HEK293 (cell line): Measurements from ENCODE around the gene PAK6.
A peak's percentile ranks its signal among the peaks of the same experiment; 100 is the strongest.

Experiments
- BCL11A ChIP-seq: fragments of 450-650 bp; formaldehyde crosslinking; IDR thresholded peaks from 2 replicates; pipeline ENCODE4 v1.5.1; 2016; ENCODE audit warnings: low read depth, missing biosample characterization, missing genetic modification characterization
- IKZF3 ChIP-seq: fragments of 450-650 bp; IDR thresholded peaks from 2 replicates; pipeline ENCODE4 v1.5.0; 2018; ENCODE audit warnings: missing biosample characterization, mild to moderate bottlenecking, missing genetic modification characterization, moderate library complexity
- TCF7L2 ChIP-seq: IDR thresholded peaks from 2 replicates; pipeline ENCODE4 v1.6.1; 2011; ENCODE audit warnings: low read depth, mild to moderate bottlenecking, inconsistent platforms, low read length, moderate library complexity, borderline replicate concordance
- ZBTB17 ChIP-seq: fragments of 450-650 bp; formaldehyde crosslinking; IDR thresholded peaks from 2 replicates; pipeline ENCODE4 v1.5.1; 2016; ENCODE audit warnings: missing biosample characterization, missing genetic modification characterization
- ZBTB48 ChIP-seq: fragments of 450-650 bp; formaldehyde crosslinking; IDR thresholded peaks from 2 replicates; pipeline ENCODE4 v1.5.1; 2016; ENCODE audit warnings: missing biosample characterization, missing genetic modification characterization
- ZFHX2 ChIP-seq: fragments of 450-650 bp; formaldehyde crosslinking; conservative IDR thresholded peaks from 2 replicates; pipeline ENCODE4 v1.5.1; 2016; ENCODE audit warnings: missing biosample characterization, missing genetic modification characterization
- ZNF133 ChIP-seq: fragments of 450-650 bp; formaldehyde crosslinking; IDR thresholded peaks from 2 replicates; pipeline ENCODE4 v1.5.1; 2016; ENCODE audit warnings: missing biosample characterization, missing genetic modification characterization
- ZNF214 ChIP-seq: fragments of 450-650 bp; formaldehyde crosslinking; IDR thresholded peaks from 2 replicates; pipeline ENCODE4 v1.5.1; 2017; ENCODE audit warnings: missing biosample characterization, mild to moderate bottlenecking, missing genetic modification characterization, borderline replicate concordance
- ZNF426 ChIP-seq: fragments of 450-650 bp; formaldehyde crosslinking; IDR thresholded peaks from 2 replicates; pipeline ENCODE4 v1.5.1; 2017; ENCODE audit warnings: missing biosample characterization, missing genetic modification characterization, mild to moderate bottlenecking, inconsistent platforms, moderate library complexity
- ZNF501 ChIP-seq: fragments of 450-650 bp; formaldehyde crosslinking; IDR thresholded peaks from 2 replicates; pipeline ENCODE4 v1.5.1; 2016; ENCODE audit warnings: missing biosample characterization, missing genetic modification characterization
- ZNF560 ChIP-seq: fragments of 450-650 bp; formaldehyde crosslinking; IDR thresholded peaks from 2 replicates; pipeline ENCODE4 v1.5.1; 2017; ENCODE audit warnings: missing biosample characterization, missing genetic modification characterization, borderline replicate concordance
- ZNF610 ChIP-seq: fragments of 450-650 bp; formaldehyde crosslinking; IDR thresholded peaks from 2 replicates; pipeline ENCODE4 v1.5.1; 2016; ENCODE audit warnings: missing biosample characterization, missing genetic modification characterization, borderline replicate concordance
- ZNF626 ChIP-seq: fragments of 450-650 bp; sonication (Bioruptor Pico); formaldehyde crosslinking; IDR thresholded peaks from 2 replicates; pipeline ENCODE4 v1.5.1; 2018; ENCODE audit warnings: missing biosample characterization, missing genetic modification characterization, inconsistent platforms
- ZNF701 ChIP-seq: fragments of 450-650 bp; formaldehyde crosslinking; IDR thresholded peaks from 2 replicates; pipeline ENCODE4 v1.5.1; 2016; ENCODE audit warnings: missing biosample characterization, missing genetic modification characterization
- ZNF792 ChIP-seq: fragments of 450-650 bp; formaldehyde crosslinking; IDR thresholded peaks from 2 replicates; pipeline ENCODE4 v1.5.1; 2016; ENCODE audit warnings: missing biosample characterization, missing genetic modification characterization
- ZSCAN16 ChIP-seq: fragments of 450-650 bp; formaldehyde crosslinking; IDR thresholded peaks from 2 replicates; pipeline ENCODE4 v1.5.1; 2016; ENCODE audit warnings: missing biosample characterization, missing genetic modification characterization
- ZSCAN30 ChIP-seq: fragments of 450-650 bp; IDR thresholded peaks from 2 replicates; pipeline ENCODE4 v1.5.1; 2018; ENCODE audit warnings: missing biosample characterization, mild to moderate bottlenecking, missing genetic modification characterization, moderate library complexity
- TF ChIP-seq, protein P1 (sequence below): fragments of 450-650 bp; formaldehyde crosslinking; IDR thresholded peaks from 2 replicates; pipeline ENCODE4 v1.5.1; 2016; ENCODE audit warnings: missing biosample characterization, missing genetic modification characterization
- TF ChIP-seq, protein P2 (sequence below): fragments of 450-650 bp; formaldehyde crosslinking; IDR thresholded peaks from 2 replicates; pipeline ENCODE4 v1.5.1; 2016; ENCODE audit warnings: missing biosample characterization, missing genetic modification characterization
- TF ChIP-seq, protein P3 (sequence below): fragments of 450-650 bp; formaldehyde crosslinking; IDR thresholded peaks from 2 replicates; pipeline ENCODE4 v1.5.1; 2016; ENCODE audit warnings: missing biosample characterization, missing genetic modification characterization, borderline replicate concordance
- TF ChIP-seq, protein P4 (sequence below): fragments of 450-650 bp; formaldehyde crosslinking; IDR thresholded peaks from 2 replicates; pipeline ENCODE4 v1.5.1; 2016; ENCODE audit warnings: missing biosample characterization, missing genetic modification characterization
- TF ChIP-seq, protein P5 (sequence below): fragments of 450-650 bp; formaldehyde crosslinking; optimal IDR thresholded peaks from 2 replicates; pipeline ENCODE3; 2016; ENCODE audit warnings: missing biosample characterization, mild to moderate bottlenecking, missing genetic modification characterization
- TF ChIP-seq, protein P6 (sequence below): fragments of 450-650 bp; formaldehyde crosslinking; IDR thresholded peaks from 2 replicates; pipeline ENCODE4 v1.5.1; 2016; ENCODE audit warnings: missing biosample characterization, missing genetic modification characterization
- TF ChIP-seq, protein P7 (sequence below): sonication (generic); formaldehyde crosslinking; IDR thresholded peaks from 2 replicates; pipeline ENCODE4 v1.8.1; 2022; ENCODE audit warnings: mild to moderate bottlenecking, moderate library complexity, missing genetic modification reagents

PAK6 gene

DNA sequence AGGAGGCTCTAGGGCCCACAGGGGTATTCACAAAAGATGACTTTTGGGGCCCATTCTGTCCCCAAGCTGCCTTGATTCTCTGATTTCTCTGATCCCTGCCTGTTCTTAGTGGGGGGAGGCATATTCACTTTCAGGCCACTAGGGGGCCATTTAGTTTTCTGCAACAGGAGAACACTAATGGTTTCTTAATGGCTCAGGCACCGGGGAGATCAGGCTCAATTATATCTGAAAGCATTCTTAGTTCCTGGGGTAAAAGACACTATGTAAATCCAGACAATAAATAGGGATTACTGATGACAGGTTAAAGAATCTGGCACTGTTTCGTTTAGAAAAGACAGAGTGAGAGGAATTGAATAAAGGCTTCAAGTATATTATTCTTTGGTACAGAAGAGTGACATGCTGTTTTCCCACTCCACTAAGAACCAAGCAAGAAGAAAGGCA, 82.1 kb downstream of the PAK6 start (continued):
- TF ChIP-seq, protein P1, sequence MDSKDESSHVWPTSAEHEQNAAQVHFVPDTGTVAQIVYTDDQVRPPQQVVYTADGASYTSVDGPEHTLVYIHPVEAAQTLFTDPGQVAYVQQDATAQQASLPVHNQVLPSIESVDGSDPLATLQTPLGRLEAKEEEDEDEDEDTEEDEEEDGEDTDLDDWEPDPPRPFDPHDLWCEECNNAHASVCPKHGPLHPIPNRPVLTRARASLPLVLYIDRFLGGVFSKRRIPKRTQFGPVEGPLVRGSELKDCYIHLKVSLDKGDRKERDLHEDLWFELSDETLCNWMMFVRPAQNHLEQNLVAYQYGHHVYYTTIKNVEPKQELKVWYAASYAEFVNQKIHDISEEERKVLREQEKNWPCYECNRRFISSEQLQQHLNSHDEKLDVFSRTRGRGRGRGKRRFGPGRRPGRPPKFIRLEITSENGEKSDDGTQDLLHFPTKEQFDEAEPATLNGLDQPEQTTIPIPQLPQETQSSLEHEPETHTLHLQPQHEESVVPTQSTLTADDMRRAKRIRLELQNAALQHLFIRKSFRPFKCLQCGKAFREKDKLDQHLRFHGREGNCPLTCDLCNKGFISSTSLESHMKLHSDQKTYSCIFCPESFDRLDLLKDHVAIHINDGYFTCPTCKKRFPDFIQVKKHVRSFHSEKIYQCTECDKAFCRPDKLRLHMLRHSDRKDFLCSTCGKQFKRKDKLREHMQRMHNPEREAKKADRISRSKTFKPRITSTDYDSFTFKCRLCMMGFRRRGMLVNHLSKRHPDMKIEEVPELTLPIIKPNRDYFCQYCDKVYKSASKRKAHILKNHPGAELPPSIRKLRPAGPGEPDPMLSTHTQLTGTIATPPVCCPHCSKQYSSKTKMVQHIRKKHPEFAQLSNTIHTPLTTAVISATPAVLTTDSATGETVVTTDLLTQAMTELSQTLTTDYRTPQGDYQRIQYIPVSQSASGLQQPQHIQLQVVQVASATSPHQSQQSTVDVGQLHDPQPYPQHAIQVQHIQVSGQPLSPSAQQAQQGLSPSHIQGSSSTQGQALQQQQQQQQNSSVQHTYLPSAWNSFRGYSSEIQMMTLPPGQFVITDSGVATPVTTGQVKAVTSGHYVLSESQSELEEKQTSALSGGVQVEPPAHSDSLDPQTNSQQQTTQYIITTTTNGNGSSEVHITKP = no peak
- no peak for TF ChIP-seq ZSCAN16 (tag by site-specific recombination)
- no peak for TF ChIP-seq ZNF610 (tag by site-specific recombination)
- TF ChIP-seq ZNF701 (tag by site-specific recombination) = no peak
- TF ChIP-seq, protein P2, sequence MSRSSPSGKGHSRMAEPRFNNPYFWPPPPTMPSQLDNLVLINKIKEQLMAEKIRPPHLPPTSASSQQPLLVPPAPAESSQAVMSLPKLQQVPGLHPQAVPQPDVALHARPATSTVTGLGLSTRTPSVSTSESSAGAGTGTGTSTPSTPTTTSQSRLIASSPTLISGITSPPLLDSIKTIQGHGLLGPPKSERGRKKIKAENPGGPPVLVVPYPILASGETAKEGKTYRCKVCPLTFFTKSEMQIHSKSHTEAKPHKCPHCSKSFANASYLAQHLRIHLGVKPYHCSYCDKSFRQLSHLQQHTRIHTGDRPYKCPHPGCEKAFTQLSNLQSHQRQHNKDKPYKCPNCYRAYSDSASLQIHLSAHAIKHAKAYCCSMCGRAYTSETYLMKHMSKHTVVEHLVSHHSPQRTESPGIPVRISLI (tag by site-specific recombination) = no peak
- TF ChIP-seq, protein P3, sequence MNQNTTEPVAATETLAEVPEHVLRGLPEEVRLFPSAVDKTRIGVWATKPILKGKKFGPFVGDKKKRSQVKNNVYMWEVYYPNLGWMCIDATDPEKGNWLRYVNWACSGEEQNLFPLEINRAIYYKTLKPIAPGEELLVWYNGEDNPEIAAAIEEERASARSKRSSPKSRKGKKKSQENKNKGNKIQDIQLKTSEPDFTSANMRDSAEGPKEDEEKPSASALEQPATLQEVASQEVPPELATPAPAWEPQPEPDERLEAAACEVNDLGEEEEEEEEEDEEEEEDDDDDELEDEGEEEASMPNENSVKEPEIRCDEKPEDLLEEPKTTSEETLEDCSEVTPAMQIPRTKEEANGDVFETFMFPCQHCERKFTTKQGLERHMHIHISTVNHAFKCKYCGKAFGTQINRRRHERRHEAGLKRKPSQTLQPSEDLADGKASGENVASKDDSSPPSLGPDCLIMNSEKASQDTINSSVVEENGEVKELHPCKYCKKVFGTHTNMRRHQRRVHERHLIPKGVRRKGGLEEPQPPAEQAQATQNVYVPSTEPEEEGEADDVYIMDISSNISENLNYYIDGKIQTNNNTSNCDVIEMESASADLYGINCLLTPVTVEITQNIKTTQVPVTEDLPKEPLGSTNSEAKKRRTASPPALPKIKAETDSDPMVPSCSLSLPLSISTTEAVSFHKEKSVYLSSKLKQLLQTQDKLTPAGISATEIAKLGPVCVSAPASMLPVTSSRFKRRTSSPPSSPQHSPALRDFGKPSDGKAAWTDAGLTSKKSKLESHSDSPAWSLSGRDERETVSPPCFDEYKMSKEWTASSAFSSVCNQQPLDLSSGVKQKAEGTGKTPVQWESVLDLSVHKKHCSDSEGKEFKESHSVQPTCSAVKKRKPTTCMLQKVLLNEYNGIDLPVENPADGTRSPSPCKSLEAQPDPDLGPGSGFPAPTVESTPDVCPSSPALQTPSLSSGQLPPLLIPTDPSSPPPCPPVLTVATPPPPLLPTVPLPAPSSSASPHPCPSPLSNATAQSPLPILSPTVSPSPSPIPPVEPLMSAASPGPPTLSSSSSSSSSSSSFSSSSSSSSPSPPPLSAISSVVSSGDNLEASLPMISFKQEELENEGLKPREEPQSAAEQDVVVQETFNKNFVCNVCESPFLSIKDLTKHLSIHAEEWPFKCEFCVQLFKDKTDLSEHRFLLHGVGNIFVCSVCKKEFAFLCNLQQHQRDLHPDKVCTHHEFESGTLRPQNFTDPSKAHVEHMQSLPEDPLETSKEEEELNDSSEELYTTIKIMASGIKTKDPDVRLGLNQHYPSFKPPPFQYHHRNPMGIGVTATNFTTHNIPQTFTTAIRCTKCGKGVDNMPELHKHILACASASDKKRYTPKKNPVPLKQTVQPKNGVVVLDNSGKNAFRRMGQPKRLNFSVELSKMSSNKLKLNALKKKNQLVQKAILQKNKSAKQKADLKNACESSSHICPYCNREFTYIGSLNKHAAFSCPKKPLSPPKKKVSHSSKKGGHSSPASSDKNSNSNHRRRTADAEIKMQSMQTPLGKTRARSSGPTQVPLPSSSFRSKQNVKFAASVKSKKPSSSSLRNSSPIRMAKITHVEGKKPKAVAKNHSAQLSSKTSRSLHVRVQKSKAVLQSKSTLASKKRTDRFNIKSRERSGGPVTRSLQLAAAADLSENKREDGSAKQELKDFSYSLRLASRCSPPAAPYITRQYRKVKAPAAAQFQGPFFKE = no peak
- no peak for TF ChIP-seq ZNF214 (tag by site-specific recombination)
- TF ChIP-seq ZNF792 (tag by site-specific recombination) = no peak
- TF ChIP-seq ZBTB17 (tag by site-specific recombination) = peak; percentile 68
- no peak for TF ChIP-seq ZNF426 (tag by site-specific recombination)
- TF ChIP-seq ZNF501 (tag by site-specific recombination) = no peak
- no peak for TF ChIP-seq ZFHX2 (tag by site-specific recombination)
- TF ChIP-seq, protein P4, sequence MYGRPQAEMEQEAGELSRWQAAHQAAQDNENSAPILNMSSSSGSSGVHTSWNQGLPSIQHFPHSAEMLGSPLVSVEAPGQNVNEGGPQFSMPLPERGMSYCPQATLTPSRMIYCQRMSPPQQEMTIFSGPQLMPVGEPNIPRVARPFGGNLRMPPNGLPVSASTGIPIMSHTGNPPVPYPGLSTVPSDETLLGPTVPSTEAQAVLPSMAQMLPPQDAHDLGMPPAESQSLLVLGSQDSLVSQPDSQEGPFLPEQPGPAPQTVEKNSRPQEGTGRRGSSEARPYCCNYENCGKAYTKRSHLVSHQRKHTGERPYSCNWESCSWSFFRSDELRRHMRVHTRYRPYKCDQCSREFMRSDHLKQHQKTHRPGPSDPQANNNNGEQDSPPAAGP (tag by site-specific recombination) = no peak
- peak; percentile 47; the same call in 1 of the 2 replicates for TF ChIP-seq ZSCAN30 (tag by site-specific recombination)
- TF ChIP-seq, protein P5, sequence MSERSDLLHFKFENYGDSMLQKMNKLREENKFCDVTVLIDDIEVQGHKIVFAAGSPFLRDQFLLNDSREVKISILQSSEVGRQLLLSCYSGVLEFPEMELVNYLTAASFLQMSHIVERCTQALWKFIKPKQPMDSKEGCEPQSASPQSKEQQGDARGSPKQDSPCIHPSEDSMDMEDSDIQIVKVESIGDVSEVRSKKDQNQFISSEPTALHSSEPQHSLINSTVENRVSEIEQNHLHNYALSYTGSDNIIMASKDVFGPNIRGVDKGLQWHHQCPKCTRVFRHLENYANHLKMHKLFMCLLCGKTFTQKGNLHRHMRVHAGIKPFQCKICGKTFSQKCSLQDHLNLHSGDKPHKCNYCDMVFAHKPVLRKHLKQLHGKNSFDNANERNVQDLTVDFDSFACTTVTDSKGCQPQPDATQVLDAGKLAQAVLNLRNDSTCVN = no peak
- peak; percentile 71 for TF ChIP-seq ZBTB48 (tag by site-specific recombination)
- TF ChIP-seq ZNF560 = no peak
- TF ChIP-seq, protein P6, sequence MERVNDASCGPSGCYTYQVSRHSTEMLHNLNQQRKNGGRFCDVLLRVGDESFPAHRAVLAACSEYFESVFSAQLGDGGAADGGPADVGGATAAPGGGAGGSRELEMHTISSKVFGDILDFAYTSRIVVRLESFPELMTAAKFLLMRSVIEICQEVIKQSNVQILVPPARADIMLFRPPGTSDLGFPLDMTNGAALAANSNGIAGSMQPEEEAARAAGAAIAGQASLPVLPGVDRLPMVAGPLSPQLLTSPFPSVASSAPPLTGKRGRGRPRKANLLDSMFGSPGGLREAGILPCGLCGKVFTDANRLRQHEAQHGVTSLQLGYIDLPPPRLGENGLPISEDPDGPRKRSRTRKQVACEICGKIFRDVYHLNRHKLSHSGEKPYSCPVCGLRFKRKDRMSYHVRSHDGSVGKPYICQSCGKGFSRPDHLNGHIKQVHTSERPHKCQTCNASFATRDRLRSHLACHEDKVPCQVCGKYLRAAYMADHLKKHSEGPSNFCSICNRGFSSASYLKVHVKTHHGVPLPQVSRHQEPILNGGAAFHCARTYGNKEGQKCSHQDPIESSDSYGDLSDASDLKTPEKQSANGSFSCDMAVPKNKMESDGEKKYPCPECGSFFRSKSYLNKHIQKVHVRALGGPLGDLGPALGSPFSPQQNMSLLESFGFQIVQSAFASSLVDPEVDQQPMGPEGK (tag by site-specific recombination) = peak; percentile 26; the same call in 1 of the 2 replicates
- TF ChIP-seq, protein P7, sequence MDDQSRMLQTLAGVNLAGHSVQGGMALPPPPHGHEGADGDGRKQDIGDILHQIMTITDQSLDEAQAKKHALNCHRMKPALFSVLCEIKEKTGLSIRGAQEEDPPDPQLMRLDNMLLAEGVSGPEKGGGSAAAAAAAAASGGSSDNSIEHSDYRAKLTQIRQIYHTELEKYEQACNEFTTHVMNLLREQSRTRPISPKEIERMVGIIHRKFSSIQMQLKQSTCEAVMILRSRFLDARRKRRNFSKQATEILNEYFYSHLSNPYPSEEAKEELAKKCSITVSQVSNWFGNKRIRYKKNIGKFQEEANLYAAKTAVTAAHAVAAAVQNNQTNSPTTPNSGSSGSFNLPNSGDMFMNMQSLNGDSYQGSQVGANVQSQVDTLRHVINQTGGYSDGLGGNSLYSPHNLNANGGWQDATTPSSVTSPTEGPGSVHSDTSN (CRISPR knock-in tag) = no peak
- 0 out of 2 replicates have a peak, but pooled peaks have one; percentile 44 for TF ChIP-seq IKZF3
- no peak for TF ChIP-seq BCL11A (tag by site-specific recombination)
- no peak for TF ChIP-seq ZNF626 (tag by site-specific recombination)
- no peak for TF ChIP-seq ZNF133
- TF ChIP-seq TCF7L2 = no peak
